Fibroblast of lung (primary cell): ENCODE data around the gene PRSS48.

Experiments used
- EZH2 ChIP-seq: IDR thresholded peaks from 2 replicates; pipeline ENCODE4 v1.5.1; 2012; ENCODE audit warnings: low read length, control low read depth, mild to moderate bottlenecking; ENCODE audit errors: missing control alignments
- TF ChIP-seq, protein P1 (sequence below), 2 donors: IDR thresholded peaks in 1 of 2; conservative IDR thresholded peaks in 1 of 2; 1 replicate in 1 of 2; 2 replicates in 1 of 2; pipeline ENCODE4 v1.5.1; 2011 to 2012; ENCODE audit warnings: low read length in 2 of 2, control low read depth in 1 of 2, inconsistent platforms in 1 of 2, low read depth in 1 of 2, mild to moderate bottlenecking in 1 of 2

DNA sequence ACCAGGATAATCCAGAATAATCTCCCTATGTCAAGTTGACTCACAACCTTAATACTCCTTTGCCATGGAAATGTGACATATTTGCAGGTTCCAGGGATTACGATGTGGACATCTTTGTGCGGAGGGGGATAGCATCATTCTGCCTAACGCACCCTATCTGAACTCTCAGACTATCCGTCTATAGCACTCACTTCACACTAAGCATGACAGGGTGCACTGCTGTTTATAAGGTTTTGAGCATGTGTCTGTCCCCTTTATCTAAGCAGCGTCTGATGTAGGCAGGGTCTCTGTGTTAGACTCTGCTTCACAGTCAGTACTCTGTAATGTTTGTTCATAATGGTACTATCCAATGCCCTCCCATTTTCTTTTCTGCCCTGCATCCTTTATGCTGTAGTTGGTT is 43.4 kb upstream of the PRSS48 start:
- TF ChIP-seq, protein P1, sequence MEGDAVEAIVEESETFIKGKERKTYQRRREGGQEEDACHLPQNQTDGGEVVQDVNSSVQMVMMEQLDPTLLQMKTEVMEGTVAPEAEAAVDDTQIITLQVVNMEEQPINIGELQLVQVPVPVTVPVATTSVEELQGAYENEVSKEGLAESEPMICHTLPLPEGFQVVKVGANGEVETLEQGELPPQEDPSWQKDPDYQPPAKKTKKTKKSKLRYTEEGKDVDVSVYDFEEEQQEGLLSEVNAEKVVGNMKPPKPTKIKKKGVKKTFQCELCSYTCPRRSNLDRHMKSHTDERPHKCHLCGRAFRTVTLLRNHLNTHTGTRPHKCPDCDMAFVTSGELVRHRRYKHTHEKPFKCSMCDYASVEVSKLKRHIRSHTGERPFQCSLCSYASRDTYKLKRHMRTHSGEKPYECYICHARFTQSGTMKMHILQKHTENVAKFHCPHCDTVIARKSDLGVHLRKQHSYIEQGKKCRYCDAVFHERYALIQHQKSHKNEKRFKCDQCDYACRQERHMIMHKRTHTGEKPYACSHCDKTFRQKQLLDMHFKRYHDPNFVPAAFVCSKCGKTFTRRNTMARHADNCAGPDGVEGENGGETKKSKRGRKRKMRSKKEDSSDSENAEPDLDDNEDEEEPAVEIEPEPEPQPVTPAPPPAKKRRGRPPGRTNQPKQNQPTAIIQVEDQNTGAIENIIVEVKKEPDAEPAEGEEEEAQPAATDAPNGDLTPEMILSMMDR (conservative IDR thresholded peaks at IDR 0.05 in 1 of 2, IDR thresholded peaks at IDR 0.05 in 1 of 2; ENCODE audit: low read depth in 1 of 2, low read length in 2 of 2) = no peak
- no peak for TF ChIP-seq EZH2
